ENCODE results near the gene PIR.

PIR gene

DNA sequence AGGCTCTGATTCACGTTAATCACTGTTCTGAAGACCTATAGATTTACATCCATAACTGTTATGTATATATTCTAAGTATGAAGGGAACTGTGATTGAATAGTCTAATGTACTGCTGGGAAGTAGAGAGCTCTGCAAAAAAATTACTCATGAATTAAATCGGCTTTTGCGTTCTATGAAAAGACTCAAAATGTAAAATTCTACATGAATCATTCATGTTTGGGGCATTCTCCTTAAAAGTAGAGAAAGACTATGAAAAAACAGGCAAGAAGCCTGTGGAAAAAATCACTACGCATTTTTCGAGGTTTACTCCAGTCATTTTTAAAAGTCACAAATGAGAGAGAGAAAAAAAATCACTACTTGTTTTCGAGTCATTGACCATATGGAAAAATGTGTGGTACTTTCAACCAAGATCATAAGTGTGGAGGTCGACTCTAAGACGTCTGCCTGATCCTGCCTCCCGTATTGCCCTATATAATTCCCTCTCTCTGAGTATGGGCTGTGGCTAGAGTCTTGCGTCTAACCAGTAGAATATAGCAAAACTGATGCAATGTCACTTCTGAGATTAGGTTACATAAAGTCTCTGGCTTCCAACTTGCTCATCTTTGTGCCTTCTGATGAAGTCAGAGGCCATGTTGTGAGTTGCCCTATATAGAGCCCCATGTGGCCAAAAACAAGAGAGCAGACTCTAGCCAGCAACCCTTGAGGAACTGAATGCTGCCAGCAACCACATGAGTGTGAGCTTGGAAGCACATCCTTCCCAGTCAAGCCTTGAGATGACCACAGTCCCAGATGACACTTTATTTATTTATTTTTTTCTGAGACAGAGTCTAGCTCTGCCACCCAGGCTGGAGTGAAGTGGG lies 76.8 kb downstream of the PIR start:
- no peak for DNase-seq (ENCODE audit: low spot score)

DNA sequence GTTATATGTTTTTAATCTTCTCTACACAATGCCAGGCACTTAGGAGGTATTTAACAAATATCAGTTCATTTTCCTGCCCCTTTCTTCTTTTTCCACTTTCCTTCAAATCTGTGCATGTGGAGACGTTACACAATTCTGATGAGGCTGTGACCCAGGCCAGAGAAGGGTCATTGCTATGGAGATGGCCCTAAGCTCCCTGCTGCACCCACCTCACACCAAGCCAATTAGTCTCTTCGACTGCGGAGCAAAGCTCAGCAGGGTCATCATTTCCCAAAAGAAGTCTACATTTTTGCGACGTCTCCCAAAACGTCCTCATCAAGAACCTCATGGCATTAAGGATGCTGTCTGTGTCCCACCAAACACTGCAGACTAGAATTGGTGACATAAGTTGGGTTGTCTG lies 80.0 kb downstream of the PIR start:
- no peak for DNase-seq (ENCODE audit: low spot score)

DNA sequence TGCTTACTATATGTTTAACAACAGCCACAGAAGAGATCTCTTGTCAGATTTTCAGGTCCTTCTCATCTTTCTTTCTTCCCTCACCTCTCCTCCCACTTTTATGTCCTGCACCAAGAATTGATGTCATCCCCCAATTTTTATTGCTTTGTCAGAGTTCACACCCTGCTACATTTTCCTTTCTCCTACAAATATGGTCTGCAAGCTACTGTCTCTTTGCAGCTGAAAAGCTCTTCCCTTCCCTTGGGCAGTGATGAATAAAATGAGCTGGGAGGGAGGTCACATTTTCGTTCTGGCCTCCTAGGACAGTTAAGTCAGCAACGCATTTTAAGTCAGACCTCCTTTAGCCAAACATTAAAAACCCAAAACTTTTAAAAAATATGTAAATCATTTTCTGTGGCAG lies 82.2 kb downstream of the PIR start:
- no peak for DNase-seq (ENCODE audit: low spot score)

DNA sequence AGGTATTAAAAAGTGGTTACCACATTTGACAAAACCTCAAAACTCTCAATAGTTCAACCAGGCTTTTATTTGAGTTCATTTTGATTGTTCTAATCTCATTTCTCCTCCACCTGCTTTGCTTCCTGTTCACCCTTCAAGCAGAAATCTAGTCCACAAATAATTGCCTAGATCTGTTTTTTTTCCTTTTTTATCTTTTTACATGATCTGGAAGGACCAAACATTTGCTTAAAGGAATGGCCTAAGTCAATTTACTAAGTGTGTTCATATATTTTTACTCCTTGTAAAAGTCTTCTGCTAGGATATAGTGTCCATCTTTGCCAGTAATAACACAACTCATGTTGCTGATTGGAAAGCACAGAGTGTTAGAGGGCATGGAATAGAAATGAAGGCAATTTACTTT lies 82.7 kb downstream of the PIR start:
- no peak for DNase-seq (ENCODE audit: low spot score)

DNA sequence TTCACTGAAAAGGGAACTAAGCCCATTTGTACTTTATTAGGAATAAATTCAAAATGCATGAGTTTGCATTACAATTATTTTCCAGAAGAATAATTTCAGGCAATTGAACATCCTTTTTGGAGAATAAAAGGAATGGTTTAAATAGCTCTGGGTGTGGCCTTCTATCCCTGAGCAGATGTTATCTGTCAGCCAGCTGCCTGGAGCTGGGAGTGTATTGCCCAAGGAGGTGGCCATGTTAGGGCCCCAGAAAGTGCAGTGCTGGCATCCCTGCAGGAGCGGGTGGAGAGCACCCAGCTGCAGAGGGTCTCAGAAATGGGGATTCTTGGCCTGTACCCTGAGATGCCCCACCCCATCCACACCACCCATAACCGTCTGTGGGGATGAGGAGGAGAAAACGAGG lies 87.3 kb downstream of the PIR start:
- no peak for DNase-seq (ENCODE audit: low spot score)

DNA sequence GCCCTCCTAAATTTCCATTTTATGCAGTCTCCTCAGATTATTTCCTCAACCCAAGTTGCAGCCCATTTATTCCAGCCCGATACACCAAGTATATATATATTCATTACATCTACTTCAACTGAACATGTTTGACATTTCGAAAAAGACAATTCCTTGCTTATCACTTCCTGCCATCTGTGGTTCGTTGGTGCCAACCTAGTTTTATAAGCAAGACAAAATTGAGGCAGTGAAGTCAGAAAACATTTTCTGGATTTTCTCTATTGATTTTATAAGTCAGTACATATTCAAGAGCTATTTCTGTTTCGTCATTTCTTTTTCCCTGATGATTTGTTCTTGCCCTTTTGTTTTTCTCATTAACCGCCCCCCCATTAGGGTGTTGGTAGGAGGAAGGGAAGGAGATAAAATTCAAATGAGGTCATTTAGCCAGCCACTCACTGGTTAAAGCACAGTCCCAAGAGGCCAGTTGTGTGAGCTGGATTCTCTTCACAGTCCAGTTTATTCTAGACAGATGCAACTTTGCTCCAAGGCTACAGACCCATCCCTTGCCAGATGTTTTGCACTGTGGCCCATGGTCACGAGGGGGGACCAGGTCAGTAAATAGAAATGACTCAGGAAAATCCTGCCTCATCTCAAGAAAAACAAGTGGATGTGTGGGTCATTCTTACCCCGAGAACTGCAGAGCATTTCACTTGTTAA lies 88.6 kb downstream of the PIR start:
- no peak for DNase-seq (ENCODE audit: low spot score)

DNA sequence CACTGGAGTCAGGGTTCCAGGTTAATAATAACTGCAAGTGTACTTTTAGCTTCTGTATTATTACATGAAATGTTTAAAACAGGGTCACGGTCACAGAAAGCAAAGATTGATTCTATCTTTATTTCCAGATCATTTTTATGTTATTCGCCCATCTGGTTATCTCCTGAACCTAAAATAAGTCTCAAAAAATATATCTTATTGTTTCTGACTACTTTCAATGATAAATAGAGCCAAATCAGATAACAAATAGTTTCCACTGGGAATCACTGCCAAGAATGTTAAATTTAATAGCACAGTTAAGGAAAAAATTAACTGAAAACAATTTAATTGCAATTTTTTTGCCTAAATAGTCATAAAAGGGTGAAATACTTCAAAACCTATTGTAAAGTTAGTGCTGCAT lies 91.8 kb downstream of the PIR start:
- no peak for DNase-seq (ENCODE audit: low spot score)

DNA sequence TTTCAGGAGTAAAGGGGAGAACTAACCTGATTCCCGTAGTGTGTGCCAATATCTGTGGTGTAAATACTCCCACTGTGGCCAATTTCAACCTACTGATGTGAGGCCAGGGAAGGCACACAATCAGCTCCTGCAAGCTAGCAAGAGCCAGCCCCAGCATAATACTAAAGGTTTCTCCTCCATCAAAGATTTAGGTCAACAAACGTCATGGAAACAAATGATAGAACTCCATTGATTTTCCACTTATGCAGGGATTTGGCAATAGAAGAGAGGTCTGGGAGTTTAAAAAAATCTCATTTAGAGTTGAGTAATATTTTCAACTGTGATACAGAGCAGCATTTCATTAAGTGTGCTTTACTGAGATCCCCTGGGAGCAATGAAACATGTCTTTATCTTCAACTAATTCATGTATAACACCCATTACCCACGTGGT lies 93.2 kb downstream of the PIR start:
- DNase-seq (ENCODE audit: low spot score), result no peak

DNA sequence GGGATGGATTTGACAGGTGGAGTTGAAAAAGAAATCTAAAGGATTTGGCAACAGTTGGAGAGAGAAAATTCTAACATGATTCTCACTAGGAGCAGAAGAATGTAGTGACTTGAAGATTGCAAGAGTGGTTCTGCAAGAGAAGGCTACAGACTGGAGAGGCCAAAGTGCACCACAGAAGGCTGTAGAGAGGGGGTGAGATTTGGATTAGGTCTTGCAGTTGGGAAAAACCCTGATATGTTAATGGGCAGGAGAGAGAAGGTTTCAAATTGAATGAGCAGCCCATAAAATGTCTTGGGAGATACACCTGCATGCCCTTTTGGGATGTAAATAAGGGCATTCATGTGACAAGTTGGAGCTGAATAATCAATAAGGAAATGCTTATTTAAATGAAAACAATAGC lies 94.3 kb downstream of the PIR start:
- no peak for DNase-seq (ENCODE audit: low spot score)

DNA sequence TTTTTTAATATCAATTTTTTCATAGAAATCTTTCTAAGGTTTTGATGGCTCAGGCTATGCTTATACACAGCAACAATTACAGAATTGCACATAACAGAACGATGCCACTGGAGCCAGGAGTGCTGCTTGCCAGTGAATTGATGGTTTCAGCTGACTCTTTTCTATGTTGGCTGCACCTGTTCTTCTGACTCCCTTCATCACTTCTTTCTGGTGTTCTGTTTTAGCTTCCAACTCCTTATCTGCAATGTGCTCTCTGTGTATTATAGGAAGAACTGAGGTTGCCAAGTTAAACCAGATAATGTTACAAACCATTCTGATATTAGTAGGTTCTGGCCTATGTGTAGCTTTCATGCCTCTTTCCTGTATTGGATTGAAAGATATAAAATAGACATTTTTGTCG lies 97.3 kb downstream of the PIR start:
- DNase-seq (ENCODE audit: low spot score), result no peak

DNA sequence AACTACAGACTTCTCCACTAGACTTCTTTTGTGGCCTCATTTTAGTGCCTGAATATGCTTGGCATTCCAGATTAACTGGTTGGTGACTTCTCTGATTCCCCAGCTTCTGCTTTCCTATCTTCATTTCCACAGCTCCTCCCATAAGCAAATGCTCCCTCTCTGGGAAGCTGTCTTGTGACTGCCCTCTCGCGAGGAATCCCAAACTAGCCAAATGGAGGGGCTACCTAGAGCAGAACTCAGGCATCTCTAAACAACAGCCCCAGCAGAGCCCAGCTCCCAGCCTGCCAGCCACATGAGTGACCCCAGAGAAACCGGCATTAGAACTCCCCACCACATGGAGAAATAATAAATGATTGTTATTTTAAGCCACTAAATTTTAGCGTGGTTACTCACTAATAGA lies 101.3 kb downstream of the PIR start:
- no peak for DNase-seq (ENCODE audit: low spot score)

DNA sequence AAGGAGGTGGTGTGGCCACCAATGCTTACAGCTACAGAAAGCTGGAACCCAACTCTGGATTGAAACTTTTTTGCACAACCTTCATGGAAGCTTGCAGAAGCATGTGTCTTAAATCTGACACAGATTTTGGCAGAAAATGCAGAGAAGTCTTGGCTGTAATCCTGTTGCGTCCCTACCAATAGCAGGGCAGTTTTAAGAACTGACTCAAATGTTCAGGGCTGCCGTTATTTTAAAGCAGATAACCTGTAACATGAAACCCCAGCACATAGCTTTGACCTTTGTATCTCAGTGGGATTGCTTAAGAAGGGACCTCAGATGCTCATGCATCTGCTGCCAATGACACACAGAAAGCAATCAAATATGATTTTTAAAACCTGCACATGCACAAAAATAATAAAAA lies 108.8 kb downstream of the PIR start, which contains the start of gene VEGFD:
Gene VEGFD, minus strand, starts transcription at position 110 of the 400 bp plus-strand sequence. CDS start 467 bp downstream, outside the sequence.
- DNase-seq (ENCODE audit: low spot score), result no peak

DNA sequence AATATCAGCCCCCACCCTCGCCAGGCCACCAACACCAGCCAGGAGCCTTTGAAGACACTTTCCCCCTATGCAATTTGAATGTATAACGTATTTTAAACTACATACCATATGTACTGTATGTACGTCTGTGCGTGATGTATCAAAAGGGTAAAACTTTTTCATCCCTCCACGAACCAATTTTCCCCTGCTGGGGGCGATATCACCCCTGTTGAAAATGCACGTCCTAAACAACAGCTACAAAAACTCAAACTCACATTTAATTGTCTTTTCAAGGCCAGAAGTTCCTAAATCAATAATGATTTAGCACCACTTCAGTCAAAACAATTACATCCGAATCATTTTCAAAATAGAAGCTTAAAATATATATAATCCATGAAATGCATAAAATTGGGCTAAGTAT lies 110.3 kb downstream of the PIR start:
- no peak for DNase-seq (ENCODE audit: low spot score)

DNA sequence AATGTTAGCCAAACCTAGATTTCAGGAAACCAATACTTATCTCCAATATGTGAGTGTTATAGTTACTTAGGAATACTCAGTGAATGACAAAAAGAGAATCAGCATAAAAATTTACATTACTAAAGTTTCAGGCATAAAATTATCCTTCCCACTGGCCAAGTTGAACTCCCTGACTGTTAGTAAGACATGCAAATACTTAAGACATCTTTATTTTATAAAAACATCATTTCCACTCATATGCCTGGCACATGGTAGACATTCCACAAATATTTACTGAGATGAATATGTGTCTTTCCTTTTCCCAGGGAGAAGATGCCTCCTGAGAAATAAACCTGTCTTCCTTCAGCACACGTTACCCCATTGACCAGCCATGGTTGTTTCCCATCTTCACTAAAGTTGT lies 116.2 kb downstream of the PIR start:
- no peak for DNase-seq (ENCODE audit: low spot score)

DNA sequence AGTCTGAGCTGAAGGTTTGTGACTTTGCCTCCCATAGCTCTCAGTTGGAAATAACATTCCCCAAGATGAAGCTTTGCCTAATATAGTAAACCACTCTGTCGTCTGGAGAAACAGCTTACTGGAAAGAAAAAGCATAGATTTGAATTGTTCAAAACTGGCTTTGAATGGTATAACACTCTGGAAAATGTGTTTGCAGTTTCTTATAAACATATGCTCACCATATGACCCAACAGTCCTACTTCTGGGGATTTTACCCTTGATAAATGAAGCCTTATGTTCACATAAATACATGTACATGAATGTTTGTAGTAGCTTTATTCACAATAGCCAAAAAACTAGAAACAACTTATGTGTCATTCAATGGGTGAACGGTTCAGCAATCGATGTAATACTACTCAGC lies 119.2 kb downstream of the PIR start:
- no peak for DNase-seq (ENCODE audit: low spot score)

DNA sequence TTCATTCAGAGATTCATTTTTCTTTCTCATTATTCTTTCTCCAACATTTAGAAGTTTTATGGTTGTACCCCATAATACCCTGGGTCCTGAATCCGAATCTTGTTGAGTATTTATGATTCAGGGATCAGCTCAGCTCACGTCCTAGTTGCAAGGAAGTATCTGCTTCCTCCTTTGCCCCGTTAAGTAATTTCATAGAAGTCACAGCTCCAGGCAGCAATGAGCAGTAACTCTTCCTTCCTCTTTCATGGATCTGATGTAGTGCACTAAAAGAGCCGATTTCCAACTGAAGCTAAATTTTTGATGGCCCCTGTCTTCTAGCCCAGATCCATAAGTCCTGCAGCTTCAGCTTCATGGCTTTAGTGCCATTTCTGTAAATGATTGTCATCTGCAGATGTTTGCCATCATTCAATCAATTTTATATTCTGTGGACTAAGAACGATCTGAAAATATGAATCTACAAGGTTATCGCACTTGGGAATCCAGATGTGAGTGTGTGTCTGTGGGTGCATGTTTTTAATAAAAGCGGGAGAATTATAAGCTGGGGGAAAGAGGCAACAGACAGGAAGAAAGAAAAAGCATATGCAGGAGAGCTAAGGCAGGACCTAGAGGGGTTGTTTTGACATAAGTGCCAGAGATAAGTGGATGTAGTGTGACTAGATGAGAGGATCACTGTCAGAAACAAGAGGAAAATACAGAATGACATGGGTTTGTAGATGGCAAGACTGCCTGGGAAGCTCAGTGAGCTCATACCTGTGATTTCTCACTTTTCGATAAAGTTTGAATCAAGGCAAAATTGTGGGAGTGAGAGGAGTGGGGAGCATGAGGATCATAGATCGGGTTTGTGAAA lies 126.4 kb downstream of the PIR start:
- DNase-seq (ENCODE audit: low spot score), result no peak

DNA sequence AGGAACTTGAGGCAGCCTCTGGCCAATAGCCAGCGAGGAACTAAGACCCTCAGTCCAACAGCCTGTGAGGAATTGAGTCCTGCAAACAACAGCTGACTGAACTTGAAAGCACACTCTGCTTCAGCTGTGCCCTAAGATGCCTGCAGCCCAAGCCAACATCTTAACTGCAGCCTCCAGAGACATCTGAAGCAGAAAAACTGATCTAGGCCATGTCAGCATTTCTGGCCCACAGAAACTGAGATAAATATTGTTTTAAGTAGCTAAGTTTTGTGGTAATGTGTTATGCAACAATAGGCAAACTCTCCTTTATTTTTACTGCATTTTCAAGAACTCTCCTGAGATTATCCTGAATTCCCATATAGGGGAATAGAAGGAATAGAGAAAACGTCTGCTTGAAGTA lies 133.4 kb downstream of the PIR start:
- no peak for DNase-seq (ENCODE audit: low spot score)

DNA sequence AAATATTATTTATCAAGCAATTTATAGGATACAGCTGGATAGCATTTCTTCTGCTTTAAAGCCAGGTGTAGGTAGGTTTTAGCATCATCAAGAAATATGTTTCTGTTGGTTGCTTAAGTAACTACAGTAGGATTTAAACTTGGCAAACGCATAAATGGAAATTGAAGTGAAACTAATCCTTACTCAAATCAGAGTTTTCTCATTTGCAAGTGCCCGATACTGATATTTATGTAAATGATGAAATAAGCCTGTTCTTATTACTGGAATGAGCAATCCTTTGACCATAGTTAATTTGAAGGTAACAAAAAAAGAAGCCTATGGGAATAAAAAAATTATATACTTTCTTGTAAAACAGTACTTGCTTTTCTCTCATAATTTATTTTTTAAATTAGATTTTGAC lies 134.6 kb downstream of the PIR start:
- no peak for DNase-seq (ENCODE audit: low spot score)

DNA sequence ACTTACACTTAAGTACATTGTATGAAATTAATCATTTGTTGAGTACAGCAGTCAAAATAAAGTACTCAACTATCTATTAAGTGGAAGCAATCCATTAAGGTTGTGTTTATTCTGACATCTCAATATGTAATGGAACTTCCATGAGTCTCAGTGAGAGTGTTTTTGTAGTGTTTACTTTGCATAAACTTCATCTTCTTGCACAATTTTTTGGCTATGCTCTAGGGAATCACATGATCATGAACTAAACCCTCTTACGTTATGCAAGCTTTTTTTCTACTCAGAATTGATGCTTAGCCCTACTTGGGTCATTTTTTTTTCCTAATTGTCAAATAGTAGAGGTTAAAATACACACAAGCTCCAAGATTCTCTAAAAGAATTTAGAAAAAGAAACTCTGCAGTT lies 136.7 kb downstream of the PIR start:
- no peak for DNase-seq (ENCODE audit: low spot score)

DNA sequence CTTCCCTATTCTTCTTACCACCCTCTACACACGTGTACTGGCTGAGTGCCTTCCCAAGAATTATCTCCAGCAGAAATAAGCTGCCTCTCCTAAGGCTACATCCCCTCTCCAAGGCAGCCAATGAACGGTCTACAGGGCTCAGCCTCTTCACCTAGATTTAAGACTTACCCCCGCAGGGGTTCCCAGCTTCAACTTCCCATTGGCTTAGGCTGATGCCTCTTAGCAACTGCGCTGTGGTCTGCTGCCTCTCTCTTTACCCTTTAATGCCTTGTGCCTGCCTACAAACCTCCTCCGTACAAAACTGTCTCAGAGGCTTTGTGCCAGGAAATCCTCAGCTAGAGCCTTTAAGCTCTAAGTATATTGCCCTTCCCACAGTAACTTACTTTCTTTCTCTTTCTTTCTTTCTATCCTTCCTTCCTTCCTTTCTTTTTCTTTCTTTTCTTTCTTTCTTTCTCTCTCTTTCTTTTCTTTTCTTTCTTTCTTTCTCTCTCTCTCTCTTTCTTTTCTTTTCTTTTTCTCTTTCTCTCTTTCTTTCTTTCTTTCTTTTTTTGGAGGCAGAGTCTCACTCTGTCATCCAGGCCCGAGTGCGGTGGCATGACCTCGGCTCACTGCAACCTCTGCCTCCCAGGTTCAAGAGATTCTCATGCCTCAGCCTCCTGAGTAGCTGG lies 142.7 kb downstream of the PIR start:
- no peak for DNase-seq (ENCODE audit: low spot score)

DNA sequence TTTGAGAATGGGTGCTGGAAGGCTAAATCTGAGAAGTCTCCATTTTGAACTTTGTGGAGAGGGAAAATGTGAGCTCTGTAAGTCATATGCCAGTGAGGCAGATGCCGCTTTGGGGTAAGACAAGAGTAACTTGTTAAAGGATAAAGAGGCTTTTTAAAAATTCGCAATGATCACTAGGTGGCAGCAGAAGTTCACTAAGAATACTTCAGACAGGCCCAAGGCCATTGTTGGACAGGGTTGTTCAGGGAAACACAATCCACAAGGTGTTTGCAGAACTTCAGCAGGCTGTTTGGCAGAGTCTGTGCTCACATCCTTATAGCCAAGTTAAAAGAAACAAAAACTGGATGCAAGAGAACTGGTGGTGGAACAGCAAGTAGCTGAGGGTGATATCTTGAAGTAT lies 144.1 kb downstream of the PIR start:
- DNase-seq (ENCODE audit: low spot score), result peak; percentile 46

DNA sequence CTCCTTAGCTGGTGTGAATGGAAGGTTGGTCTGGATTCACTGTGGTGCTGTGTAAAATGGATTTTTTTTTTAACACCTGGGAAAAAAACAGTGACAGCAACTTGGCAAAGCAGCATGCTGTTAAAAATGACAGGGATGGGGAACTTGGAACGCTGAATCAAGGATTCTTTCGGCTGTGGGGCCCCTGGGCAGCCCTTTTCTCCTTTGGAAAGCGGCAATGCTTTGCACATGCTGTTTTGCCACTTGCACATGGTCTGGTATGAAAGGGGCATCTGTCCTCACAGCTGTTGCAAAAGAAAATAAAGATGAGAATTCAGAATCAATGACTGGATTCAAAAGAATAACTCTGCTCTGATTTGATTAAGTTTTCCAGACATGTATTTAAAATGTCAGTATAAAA lies 147.2 kb downstream of the PIR start:
- DNase-seq (ENCODE audit: low spot score), result no peak

Measured in activated CD4-positive, alpha-beta T cell treated with anti-CD3 and anti-CD28 coated beads, Interleukin-2, Interleukin-4, amounts not matched to agents 100 ng/mL and 50 ng/mL, durations not matched to agents 16 hours and 8 hours (primary cell).